ENCODE measurements around the gene C1QC.

C1QC gene

GRCh38 chr1:22638476-22639234 is 4.8 kb upstream of the C1QC start:
- DNase-seq (ENCODE audit: low spot score): no peak

GRCh38 chr1:22639286-22639685 is 4.1 kb upstream of the C1QC start:
- no peak for TF ChIP-seq CTCF (IDR thresholded peaks at IDR 0.05; ENCODE audit: extremely low read depth, missing control alignments)
- DNase-seq (ENCODE audit: low spot score): no peak

More at GRCh38 chr1:22638476-22639234, 4.8 kb upstream of the C1QC start:
- no peak for TF ChIP-seq CTCF (IDR thresholded peaks at IDR 0.05; ENCODE audit: extremely low read depth, missing control alignments)

GRCh38 chr1:22641247-22641646 is 2.2 kb upstream of the C1QC start:
- DNase-seq (ENCODE audit: low spot score): no peak
- no peak for TF ChIP-seq CTCF (IDR thresholded peaks at IDR 0.05; ENCODE audit: extremely low read depth, missing control alignments)

- DNase-seq (ENCODE audit: low spot score): peak; percentile 81
- peak; percentile 88 for TF ChIP-seq CTCF (IDR thresholded peaks at IDR 0.05; ENCODE audit: extremely low read depth, missing control alignments)
Observed at GRCh38 chr1:22641906-22642636, 1.4 kb upstream of the C1QC start.

- DNase-seq (ENCODE audit: low spot score): no peak
Observed at GRCh38 chr1:22643928-22644327, 495 bp downstream of the C1QC start.

GRCh38 chr1:22645931-22646330 is 2.5 kb downstream of the C1QC start:
- TF ChIP-seq CTCF (IDR thresholded peaks at IDR 0.05; ENCODE audit: extremely low read depth, missing control alignments): no peak
- DNase-seq (ENCODE audit: low spot score): no peak

More at GRCh38 chr1:22643928-22644327, 495 bp downstream of the C1QC start:
- TF ChIP-seq CTCF (IDR thresholded peaks at IDR 0.05; ENCODE audit: extremely low read depth, missing control alignments): no peak

GRCh38 chr1:22646384-22646783 is 3.0 kb downstream of the C1QC start:
- TF ChIP-seq CTCF (IDR thresholded peaks at IDR 0.05; ENCODE audit: extremely low read depth, missing control alignments): no peak
- no peak for DNase-seq (ENCODE audit: low spot score)

Measured in GM20000 (cell line).